Stimulated activated memory B cell treated with anti-CD40 and anti-IgM and Interleukin-4, amounts not matched to agents 10 μg/mL and 1 μg/mL and 100 μg/mL, for 72 hours (primary cell): Measurements from ENCODE around the gene GRIA1.

ENCODE experiments used
- ATAC-seq: fragments of 150-1000 bp; cut with Tn5 transposase; 2 replicates; pipeline ENCODE4 v1.10.0; 2021
- H3K27ac Mint-ChIP-seq: one replicate; pipeline ENCODE4 v1.8.0; 2022; ENCODE audit warnings: mild to moderate bottlenecking, mixed read lengths
- H3K27me3 Mint-ChIP-seq: one replicate; pipeline ENCODE4 v1.8.0; 2022; ENCODE audit warnings: mixed read lengths
- H3K36me3 Mint-ChIP-seq: one replicate; pipeline ENCODE4 v1.8.0; 2022; ENCODE audit warnings: mixed read lengths
- H3K4me1 Mint-ChIP-seq: one replicate; pipeline ENCODE4 v1.8.0; 2022; ENCODE audit warnings: mixed read lengths
- H3K4me3 Mint-ChIP-seq: one replicate; pipeline ENCODE4 v1.8.0; 2022; ENCODE audit warnings: mild to moderate bottlenecking, moderate library complexity, mixed read lengths
- H3K9me3 Mint-ChIP-seq: one replicate; pipeline ENCODE4 v1.8.0; 2022; ENCODE audit warnings: mixed read lengths

GRIA1 gene

GRCh38 chr5:153490118-153491037, at the start of gene GRIA1:
TSS of gene GRIA1 (plus strand) at chr5:153490670.
- no peak within 1 kb of the TSS for H3K27ac Mint-ChIP-seq

DNA sequence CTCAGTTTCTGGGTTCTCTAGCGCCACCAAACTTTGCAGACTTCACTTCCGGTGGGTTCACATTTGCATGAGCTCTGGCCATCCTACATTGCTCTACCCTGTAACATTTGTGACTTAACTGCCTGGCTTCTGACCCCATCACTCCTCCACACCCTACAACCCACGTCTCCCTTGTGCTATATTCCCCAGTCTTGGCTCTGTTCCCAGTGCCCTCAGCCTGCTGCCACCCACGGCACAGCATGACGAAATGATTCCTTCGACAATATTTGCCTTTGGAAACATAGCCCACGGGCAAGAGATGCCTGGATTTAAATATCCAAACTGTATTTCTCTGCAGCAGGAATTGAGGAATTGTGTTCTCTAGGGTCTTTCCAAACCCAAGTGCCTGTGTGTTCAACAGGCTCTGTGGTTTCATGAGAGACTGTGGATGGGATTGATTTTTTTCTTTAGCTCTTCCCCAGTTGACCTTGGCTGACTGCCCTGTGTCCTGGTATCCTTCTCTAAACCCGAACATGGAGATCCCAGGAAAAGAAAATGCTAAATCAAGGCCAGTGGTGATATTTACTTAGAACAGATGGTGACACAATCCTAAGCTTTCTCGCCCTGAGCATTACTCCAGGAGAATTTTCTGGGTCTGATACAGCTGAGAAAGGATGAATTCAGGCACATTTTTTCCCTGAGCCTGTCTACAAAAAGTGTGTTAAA, 44.4 kb upstream of the GRIA1 start:
- Mint-ChIP-seq H3K36me3 (no peaks in the 10 kb centered on the region), H3K4me1 (no peaks in the 10 kb centered on the region), H3K9me3 (no peaks in the 10 kb centered on the region), H3K4me3 (no peak overlapping the region), H3K27me3 (no peaks in the 10 kb centered on the region), H3K27ac (no peak overlapping the region)
- no peak for ATAC-seq

More at GRCh38 chr5:153490118-153491037, at the start of gene GRIA1:
- Mint-ChIP-seq H3K4me1 (no peaks in the 10 kb centered on the region), H3K27me3 (peaks cover 28% of the 10 kb centered on the region), H3K4me3 (no peak within 1 kb of the TSS), H3K36me3 (no peaks in the 10 kb centered on the region), H3K9me3 (peaks cover 3% of the 10 kb centered on the region)
- no peak for ATAC-seq

- Mint-ChIP-seq H3K9me3 (peaks cover 4% of the 10 kb centered on the region), H3K27ac (no peak overlapping the region), H3K4me1 (no peaks in the 10 kb centered on the region), H3K36me3 (no peaks in the 10 kb centered on the region), H3K4me3 (no peak overlapping the region), H3K27me3 (no peaks in the 10 kb centered on the region)
- no peak for ATAC-seq
Observed at GRCh38 chr5:153447534-153447933, 42.9 kb upstream of the GRIA1 start.

DNA sequence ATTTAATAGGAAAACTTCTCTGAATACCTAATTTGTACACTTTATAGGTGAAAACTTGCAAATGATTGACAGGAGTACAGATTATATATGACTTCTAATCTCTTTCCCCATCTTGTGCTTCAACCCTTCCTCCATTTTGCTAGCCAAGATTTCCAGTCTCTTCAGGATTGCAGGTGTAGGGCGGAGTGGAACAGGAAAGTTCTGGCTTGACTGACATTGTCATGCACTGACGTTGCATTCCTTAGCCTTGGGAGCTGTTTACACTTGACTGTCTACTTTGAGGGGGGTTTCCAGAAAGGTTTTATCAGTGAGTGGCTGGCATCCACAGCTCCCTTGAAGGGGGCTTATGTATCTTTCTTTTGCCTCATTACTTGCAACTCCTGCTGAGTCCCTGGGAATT, 34.1 kb upstream of the GRIA1 start:
- no peaks in the 10 kb centered on the region for H3K36me3 Mint-ChIP-seq

GRCh38 chr5:153456993-153457392, 33.5 kb upstream of the GRIA1 start:
- Mint-ChIP-seq H3K4me1 (no peaks in the 10 kb centered on the region), H3K4me3 (no peak overlapping the region), H3K36me3 (no peaks in the 10 kb centered on the region), H3K27ac (no peak overlapping the region), H3K27me3 (no peaks in the 10 kb centered on the region), H3K9me3 (no peaks in the 10 kb centered on the region)
- no peak for ATAC-seq

More for the DNA sequence above, 34.1 kb upstream of the GRIA1 start:
- H3K9me3 Mint-ChIP-seq = peaks cover 2% of the 10 kb centered on the region
- no peaks in the 10 kb centered on the region for H3K27me3 Mint-ChIP-seq
- H3K27ac Mint-ChIP-seq = no peak overlapping the region
- no peak overlapping the region for H3K4me3 Mint-ChIP-seq
- no peaks in the 10 kb centered on the region for H3K4me1 Mint-ChIP-seq
- no peak for ATAC-seq

- no peak overlapping the region for H3K4me3 Mint-ChIP-seq
- no peak overlapping the region for H3K27ac Mint-ChIP-seq
- H3K9me3 Mint-ChIP-seq = no peaks in the 10 kb centered on the region
- no peaks in the 10 kb centered on the region for H3K27me3 Mint-ChIP-seq
- H3K4me1 Mint-ChIP-seq = no peaks in the 10 kb centered on the region
- no peaks in the 10 kb centered on the region for H3K36me3 Mint-ChIP-seq
- ATAC-seq = no peak
Observed at GRCh38 chr5:153458268-153458667, 32.2 kb upstream of the GRIA1 start.

DNA sequence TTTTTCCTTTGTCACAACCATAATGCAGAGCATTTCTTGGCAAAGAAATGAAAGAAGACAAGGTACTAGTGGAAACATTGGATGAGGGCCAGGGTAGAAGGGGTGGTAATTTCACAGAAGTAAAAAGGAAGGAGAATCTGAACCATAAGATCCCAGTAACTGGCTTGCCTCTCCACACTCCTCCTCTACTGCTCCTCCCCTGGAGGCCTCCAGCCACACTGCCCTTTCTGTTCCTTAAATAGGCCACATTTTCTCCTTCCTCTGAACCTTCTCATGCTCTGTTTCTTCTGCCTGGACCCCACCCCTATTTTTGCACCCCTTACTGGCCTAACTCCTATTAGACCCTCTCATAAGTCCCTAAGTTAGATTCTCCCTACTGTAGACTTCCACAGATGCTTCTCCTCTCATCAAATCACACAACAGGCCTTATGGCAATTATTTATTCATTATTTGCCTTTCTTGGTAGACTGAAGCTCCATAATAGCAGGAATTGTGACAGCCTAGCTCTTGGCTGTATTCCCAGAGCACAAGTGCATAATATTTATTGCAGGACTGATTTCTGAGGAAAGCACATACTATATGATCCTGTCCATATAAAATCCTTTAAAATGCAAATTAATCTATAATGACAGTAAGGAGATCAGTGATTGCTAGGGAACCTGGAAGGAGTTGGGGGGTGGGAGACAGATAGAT, 31.3 kb upstream of the GRIA1 start:
- no peak overlapping the region for H3K4me3 Mint-ChIP-seq
- no peaks in the 10 kb centered on the region for H3K27me3 Mint-ChIP-seq
- no peaks in the 10 kb centered on the region for H3K9me3 Mint-ChIP-seq
- no peaks in the 10 kb centered on the region for H3K36me3 Mint-ChIP-seq
- H3K27ac Mint-ChIP-seq = no peak overlapping the region
- H3K4me1 Mint-ChIP-seq = no peaks in the 10 kb centered on the region
- ATAC-seq = no peak

DNA sequence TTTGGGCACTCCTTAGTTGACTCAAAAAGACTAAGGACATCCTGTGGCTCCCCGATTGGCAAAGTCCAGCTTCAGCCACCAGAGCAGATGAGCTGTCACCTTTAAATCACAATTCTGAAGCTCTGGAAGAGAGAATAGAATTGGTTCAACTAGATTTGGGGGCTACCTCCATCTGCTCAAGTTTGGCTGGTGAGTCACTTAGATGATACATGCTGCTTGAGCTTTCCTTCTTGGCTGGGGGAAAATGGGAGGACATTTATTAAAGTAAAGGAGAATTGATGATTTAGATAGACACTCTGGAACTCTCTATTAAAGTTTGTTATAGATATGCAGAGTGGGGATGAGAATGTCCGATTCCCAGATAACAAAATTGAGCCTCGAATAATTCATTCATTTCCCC, 30.0 kb upstream of the GRIA1 start:
- Mint-ChIP-seq H3K9me3 (no peaks in the 10 kb centered on the region), H3K4me1 (no peaks in the 10 kb centered on the region), H3K36me3 (no peaks in the 10 kb centered on the region), H3K27me3 (no peaks in the 10 kb centered on the region), H3K27ac (no peak overlapping the region), H3K4me3 (no peak overlapping the region)
- ATAC-seq = no peak

DNA sequence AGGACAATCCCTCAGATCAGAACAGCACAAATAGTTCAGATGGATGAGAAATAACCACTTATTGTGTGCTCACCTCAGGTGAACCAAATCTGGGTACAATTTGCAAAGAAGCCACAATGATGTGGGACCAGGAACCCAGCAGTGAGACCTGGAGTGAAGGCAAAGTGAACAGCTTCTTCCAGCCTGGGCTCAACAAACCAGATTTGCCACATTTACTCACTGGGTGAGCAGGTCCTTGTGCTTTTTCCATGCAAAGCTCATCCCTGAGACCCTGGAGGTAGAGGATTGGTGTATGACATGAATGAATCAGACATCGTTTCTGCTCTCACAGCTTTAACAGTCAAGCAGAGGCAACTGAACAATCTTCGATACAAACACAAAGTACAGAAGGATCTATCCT, 29.1 kb upstream of the GRIA1 start:
- Mint-ChIP-seq H3K27ac (no peak overlapping the region), H3K4me1 (no peaks in the 10 kb centered on the region), H3K9me3 (no peaks in the 10 kb centered on the region), H3K36me3 (no peaks in the 10 kb centered on the region), H3K27me3 (no peaks in the 10 kb centered on the region), H3K4me3 (no peak overlapping the region)
- no peak for ATAC-seq

GRCh38 chr5:153463806-153464205, 26.7 kb upstream of the GRIA1 start:
- Mint-ChIP-seq H3K27me3 (no peaks in the 10 kb centered on the region), H3K27ac (no peak overlapping the region), H3K9me3 (no peaks in the 10 kb centered on the region), H3K36me3 (no peaks in the 10 kb centered on the region), H3K4me3 (no peak overlapping the region), H3K4me1 (no peaks in the 10 kb centered on the region)
- no peak for ATAC-seq

DNA sequence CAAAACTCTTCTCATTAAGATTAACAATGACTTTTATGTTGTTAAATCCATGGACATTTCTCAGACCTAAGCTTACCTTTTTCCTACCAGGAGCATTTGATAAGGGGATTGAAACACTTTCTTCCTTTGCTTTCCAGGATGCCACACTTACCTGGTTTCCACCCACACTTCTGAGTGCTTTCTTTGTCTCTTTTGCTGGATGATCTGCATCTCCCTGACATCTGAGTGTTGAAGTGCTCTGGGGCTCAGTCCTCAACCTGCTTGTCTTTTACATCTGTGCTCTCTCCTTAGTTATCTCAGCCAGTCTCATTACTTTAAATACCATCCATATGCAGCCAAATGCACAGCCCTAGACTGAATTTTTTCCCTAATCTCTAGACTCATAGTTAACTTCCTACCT, 22.9 kb upstream of the GRIA1 start:
- no peaks in the 10 kb centered on the region for H3K4me1 Mint-ChIP-seq
- no peak for ATAC-seq
- no peak overlapping the region for H3K4me3 Mint-ChIP-seq
- peaks cover 2% of the 10 kb centered on the region for H3K9me3 Mint-ChIP-seq
- no peak overlapping the region for H3K27ac Mint-ChIP-seq
- no peaks in the 10 kb centered on the region for H3K27me3 Mint-ChIP-seq
- no peaks in the 10 kb centered on the region for H3K36me3 Mint-ChIP-seq

GRCh38 chr5:153469423-153469822, 21.0 kb upstream of the GRIA1 start:
- H3K4me1 Mint-ChIP-seq = no peaks in the 10 kb centered on the region

GRCh38 chr5:153470736-153471135, 19.7 kb upstream of the GRIA1 start:
- peaks cover 5% of the 10 kb centered on the region for H3K9me3 Mint-ChIP-seq
- H3K4me1 Mint-ChIP-seq = no peaks in the 10 kb centered on the region
- no peak overlapping the region for H3K4me3 Mint-ChIP-seq
- H3K27me3 Mint-ChIP-seq = no peaks in the 10 kb centered on the region
- no peak overlapping the region for H3K27ac Mint-ChIP-seq
- ATAC-seq = peak; percentile 27
- no peaks in the 10 kb centered on the region for H3K36me3 Mint-ChIP-seq

More at GRCh38 chr5:153469423-153469822, 21.0 kb upstream of the GRIA1 start:
- Mint-ChIP-seq H3K4me3 (no peak overlapping the region), H3K27me3 (no peaks in the 10 kb centered on the region), H3K27ac (no peak overlapping the region), H3K9me3 (peaks cover 5% of the 10 kb centered on the region), H3K36me3 (no peaks in the 10 kb centered on the region)
- ATAC-seq = no peak

DNA sequence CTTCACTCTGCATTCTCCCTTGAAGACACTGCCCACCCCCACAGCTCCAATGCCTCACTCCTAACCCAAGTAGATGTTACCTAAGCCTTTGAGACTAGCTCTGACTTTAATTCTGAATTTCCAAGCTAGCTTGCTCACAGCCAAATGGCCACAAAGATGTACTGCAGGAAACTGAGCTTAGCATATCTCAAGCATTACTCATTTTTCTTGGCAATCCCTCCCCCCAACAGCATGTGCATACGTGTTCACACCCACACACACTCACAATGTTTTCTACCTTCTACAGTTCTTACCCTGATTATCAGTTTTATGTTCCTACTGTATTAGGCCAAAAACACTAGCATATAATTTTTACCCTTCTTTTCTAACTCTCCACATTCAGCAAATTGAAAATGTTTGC, 13.7 kb upstream of the GRIA1 start:
- Mint-ChIP-seq H3K36me3 (no peaks in the 10 kb centered on the region), H3K4me3 (no peak overlapping the region), H3K27ac (no peak overlapping the region), H3K9me3 (peaks cover 3% of the 10 kb centered on the region), H3K27me3 (no peaks in the 10 kb centered on the region), H3K4me1 (no peaks in the 10 kb centered on the region)
- no peak for ATAC-seq

- ATAC-seq = peak; percentile 31
- Mint-ChIP-seq H3K27ac (no peak overlapping the region), H3K36me3 (no peaks in the 10 kb centered on the region), H3K9me3 (no peaks in the 10 kb centered on the region), H3K27me3 (no peaks in the 10 kb centered on the region), H3K4me3 (no peak overlapping the region), H3K4me1 (no peaks in the 10 kb centered on the region)
Observed at GRCh38 chr5:153480401-153480800, 10.1 kb upstream of the GRIA1 start.
